Activated CD8-positive, alpha-beta T cell treated with anti-CD3 and anti-CD28 coated beads for 36 hours (primary cell): ENCODE data around the gene RNF17. TPM values are rescaled to one million over a fixed set of nuclear protein-coding genes. Genes with fewer than 3 reads are reported as not detected.
A peak's percentile ranks its signal among the peaks of the same experiment; 100 is the strongest.

ENCODE experiments used
- ATAC-seq: fragments of 200-7000 bp; cut with Tn5 transposase; one replicate; pipeline ENCODE4 v1.10.0; 2021; ENCODE audit warnings: mild to moderate bottlenecking, moderate library complexity
- CTCF ChIA-PET: fragments of 350-600 bp; sonication (Branson Sonifier 250); formaldehyde crosslinking; loops from one replicate; lab custom pipeline; 2021; ENCODE audit warnings: antibody characterized with exemption; lab: Charles Lee
- POLR2A ChIA-PET: fragments of 350-600 bp; sonication (Branson Sonifier 250); formaldehyde crosslinking; loops from one replicate; lab custom pipeline; 2021; ENCODE audit warnings: antibody characterized with exemption; lab: Charles Lee
- DNase-seq: peaks from one replicate; pipeline ENCODE4 v3.0.0-alpha.2; 2020
- H3K27ac Mint-ChIP-seq: one replicate; pipeline ENCODE4 v1.8.0; 2021; ENCODE audit warnings: mild to moderate bottlenecking, mixed read lengths
- H3K27me3 Mint-ChIP-seq: one replicate; pipeline ENCODE4 v1.8.0; 2021; ENCODE audit warnings: mixed read lengths
- H3K36me3 Mint-ChIP-seq: one replicate; pipeline ENCODE4 v1.8.0; 2021; ENCODE audit warnings: low read depth, mixed read lengths
- H3K4me1 Mint-ChIP-seq: one replicate; pipeline ENCODE4 v1.8.0; 2021; ENCODE audit warnings: low read depth, mixed read lengths
- H3K4me3 Mint-ChIP-seq: one replicate; pipeline ENCODE4 v1.8.0; 2021; ENCODE audit warnings: mild to moderate bottlenecking, moderate library complexity, mixed read lengths
- H3K9me3 Mint-ChIP-seq: one replicate; pipeline ENCODE4 v1.8.0; 2021; ENCODE audit warnings: mixed read lengths
- CTCF ChIP-seq: fragments of 200-600 bp; IDR thresholded peaks from one replicate; pipeline ENCODE4 v1.8.0; 2022; ENCODE audit warnings: antibody characterized with exemption, mild to moderate bottlenecking
- intact Hi-C: fragments of 100-400 bp; cut with micrococcal nuclease; formaldehyde crosslinking; loops from one replicate; pipeline ENCODE4 v1.10.0; 2022
- total RNA-seq, 2 experiments: library from RNA; stranded (reverse); gene quantifications; one replicate each; pipeline ENCODE4 v1.2.3, GENCODE V29; 2021

Gene RNF17
- total RNA-seq, 2 experiments from 2014 or later, result not detected

DNA sequence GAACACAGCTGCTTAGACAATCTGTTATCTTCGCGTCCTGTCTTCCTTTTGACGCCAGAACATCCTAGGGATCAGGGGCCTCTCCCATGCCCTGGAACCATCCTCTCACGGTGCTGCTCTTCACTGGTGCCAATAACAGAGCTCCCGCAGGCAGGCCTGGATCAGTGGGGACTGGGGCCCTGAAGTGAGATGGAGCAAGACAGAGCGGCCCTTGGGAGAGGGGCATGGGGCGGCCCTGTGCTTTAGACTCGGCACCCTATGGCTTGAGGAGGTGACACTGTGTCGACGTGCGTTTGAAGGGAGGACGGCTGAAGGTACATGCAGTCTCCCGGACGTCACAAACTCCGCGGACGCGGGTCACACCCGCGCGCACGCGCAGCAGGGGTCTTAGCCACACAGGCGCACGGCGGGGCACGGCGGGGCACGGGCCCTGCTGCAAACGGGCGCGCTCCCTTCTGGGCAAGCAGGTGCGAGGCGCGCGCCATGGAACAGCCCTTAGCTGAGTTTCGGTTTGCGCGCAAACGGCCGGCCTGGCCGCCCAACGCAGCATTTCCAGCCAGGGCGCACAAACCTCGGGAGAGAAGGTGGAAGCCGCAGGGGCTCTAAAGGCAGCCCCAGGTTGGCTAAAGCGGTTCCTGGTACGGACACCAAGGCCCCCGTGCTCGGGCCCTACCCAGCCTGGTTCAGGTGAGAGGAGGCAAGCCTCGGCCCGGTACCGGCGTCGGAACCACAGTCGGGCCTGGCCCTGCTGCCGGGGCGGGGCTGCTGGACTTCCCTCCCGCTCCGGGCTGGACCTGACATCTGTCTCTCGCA is 16.5 kb upstream of the RNF17 start:
- no peaks in the 10 kb centered on the region for H3K9me3 Mint-ChIP-seq
- intact Hi-C loops, result no loop called here
- H3K4me3 Mint-ChIP-seq, result peak overlapping the region; percentile 50
- ChIA-PET CTCF (interaction anchor here (1.0 kb wide), 4 partner anchors 13 to 248 kb away, joined by 3 to 5 read pairs (median 3); no protein-coding TSS in a partner anchor), POLR2A (no interaction called here)
- H3K27ac Mint-ChIP-seq, result no peak overlapping the region
- peaks cover 11% of the 10 kb centered on the region for H3K4me1 Mint-ChIP-seq
- H3K36me3 Mint-ChIP-seq, result no peaks in the 10 kb centered on the region
- TF ChIP-seq CTCF, result no peak
- H3K27me3 Mint-ChIP-seq, result peaks cover 47% of the 10 kb centered on the region
- DNase-seq, result peak; percentile 50
- ATAC-seq, result peak; percentile 68

GRCh38 chr13:24748061-24748400 is 15.9 kb upstream of the RNF17 start:
- Mint-ChIP-seq H3K4me1 (peaks cover 11% of the 10 kb centered on the region), H3K27me3 (peaks cover 52% of the 10 kb centered on the region), H3K4me3 (peak overlapping the region; percentile 50), H3K36me3 (no peaks in the 10 kb centered on the region), H3K27ac (no peak overlapping the region), H3K9me3 (no peaks in the 10 kb centered on the region)
- TF ChIP-seq CTCF, result no peak
- ChIA-PET CTCF (interaction anchor here (1.0 kb wide), 1 partner anchor 21 kb away, joined by 3 read pairs; no protein-coding TSS in a partner anchor), POLR2A (no interaction called here)
- intact Hi-C loops, result no loop called here
- DNase-seq (no peak), ATAC-seq (no peak)

- ATAC-seq (no peak), DNase-seq (no peak)
- Mint-ChIP-seq H3K9me3 (no peaks in the 10 kb centered on the region), H3K36me3 (no peaks in the 10 kb centered on the region), H3K27me3 (peaks cover 14% of the 10 kb centered on the region), H3K4me3 (no peak overlapping the region), H3K4me1 (no peaks in the 10 kb centered on the region), H3K27ac (no peak overlapping the region)
- ChIA-PET CTCF (no interaction called here), POLR2A (no interaction called here)
- intact Hi-C loops, result no loop called here
- no peak for TF ChIP-seq CTCF
These were observed 4.8 kb upstream of the RNF17 start for GRCh38 chr13:24759197-24759596.

GRCh38 chr13:24764276-24764630 is 284 bp downstream of the RNF17 start:
- TF ChIP-seq CTCF, result no peak
- ATAC-seq, result no peak
- H3K9me3 Mint-ChIP-seq, result no peaks in the 10 kb centered on the region

GRCh38 chr13:24777171-24777570 is 13.2 kb downstream of the RNF17 start:
- peaks cover 24% of the 10 kb centered on the region for H3K27me3 Mint-ChIP-seq
- ATAC-seq (no peak), DNase-seq (no peak)
- H3K4me3 Mint-ChIP-seq, result no peak overlapping the region
- H3K27ac Mint-ChIP-seq, result no peak overlapping the region
- TF ChIP-seq CTCF, result no peak
- ChIA-PET CTCF (interaction anchor here (1.6 kb wide), 1 partner anchor 83 kb away, joined by 3 read pairs; no protein-coding TSS in a partner anchor), POLR2A (no interaction called here)
- no peaks in the 10 kb centered on the region for H3K36me3 Mint-ChIP-seq
- H3K9me3 Mint-ChIP-seq, result no peaks in the 10 kb centered on the region
- intact Hi-C loops, result no loop called here
- H3K4me1 Mint-ChIP-seq, result no peaks in the 10 kb centered on the region

More at GRCh38 chr13:24764276-24764630, 284 bp downstream of the RNF17 start:
- Mint-ChIP-seq H3K27ac (no peak overlapping the region), H3K36me3 (no peaks in the 10 kb centered on the region), H3K27me3 (peaks cover 6% of the 10 kb centered on the region), H3K4me3 (no peak overlapping the region), H3K4me1 (no peaks in the 10 kb centered on the region)
- intact Hi-C loops, result no loop called here
- ChIA-PET CTCF (no interaction called here), POLR2A (no interaction called here)
- no peak for DNase-seq
